CD4-positive, alpha-beta T cell treated with Interleukin-12 subunit alpha and Interleukin-12 subunit beta, for 1 hour (primary cell): ENCODE measurements around the gene MOK.
A peak's percentile ranks its signal among the peaks of the same experiment; 100 is the strongest.
"Not testable (repeated sequence)": the region's sequence is repeated elsewhere in the genome, so short reads cannot be mapped to it uniquely, and the experiment has no call there.

Source experiments
- DNase-seq: peaks from one replicate; pipeline ENCODE4 v3.0.0-alpha.2; 2020

MOK gene

DNA sequence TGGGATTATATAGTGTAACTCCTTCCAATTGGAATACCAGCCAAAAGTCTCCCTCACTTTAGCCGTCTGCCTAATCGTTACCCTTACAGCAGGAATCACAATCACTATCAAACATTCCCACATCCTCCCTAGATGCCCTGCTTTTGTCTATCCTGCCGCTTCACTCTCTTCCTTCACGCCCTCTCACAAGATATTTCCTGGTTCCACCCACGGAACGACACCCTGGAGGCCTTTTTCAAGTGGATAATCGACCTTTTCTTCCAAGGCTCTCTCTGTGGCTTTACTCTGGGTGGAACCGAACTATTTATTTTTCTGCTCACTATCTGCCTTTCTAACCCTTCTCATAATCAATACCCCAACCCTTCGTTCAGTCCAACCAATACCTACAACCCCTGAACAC, 58.9 kb downstream of the MOK start:
- DNase-seq = no peak

- not testable (repeated sequence) for DNase-seq
Measured at GRCh38 chr14:102243795-102244194, 61.2 kb downstream of the MOK start.

DNA sequence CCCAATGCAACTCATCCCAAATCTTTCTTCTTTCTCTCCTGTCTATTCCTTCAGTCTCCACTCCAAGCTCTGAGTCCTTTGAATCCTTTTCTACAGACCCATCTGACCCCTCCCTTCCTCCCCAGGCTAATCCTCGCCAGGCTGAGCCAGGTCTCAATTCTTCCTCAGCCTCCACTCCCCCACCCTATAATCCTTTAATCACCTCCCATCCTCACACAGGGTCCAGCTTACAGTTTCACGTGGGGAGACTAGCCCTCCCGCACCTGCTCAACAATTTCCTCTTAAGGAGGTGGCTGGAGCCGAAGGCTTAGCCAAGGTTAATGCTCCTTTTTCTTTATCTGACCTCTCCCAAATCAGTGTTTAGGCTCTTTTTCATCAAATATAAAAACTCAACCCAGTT, 63.8 kb downstream of the MOK start:
- DNase-seq = no peak

DNA sequence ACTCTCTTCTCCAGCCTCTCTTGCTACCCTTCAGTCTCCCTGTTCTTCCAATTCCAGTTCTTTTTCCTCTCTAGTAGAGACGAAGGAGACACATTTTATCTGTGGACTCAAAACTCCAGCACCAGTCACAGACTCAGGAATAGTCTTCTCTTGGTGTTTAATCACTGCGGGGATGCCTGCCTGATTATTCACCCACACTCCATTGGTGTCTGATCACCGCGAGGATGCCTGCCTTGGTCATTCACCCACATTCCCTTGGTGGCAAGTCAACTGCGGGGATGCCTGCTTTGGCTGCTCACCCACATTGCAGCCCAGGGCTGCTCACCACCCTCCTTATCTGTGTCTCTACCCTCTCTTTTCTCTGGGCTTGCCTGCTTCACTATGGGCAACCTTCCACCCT, 64.5 kb downstream of the MOK start:
- DNase-seq = not testable (repeated sequence)

DNA sequence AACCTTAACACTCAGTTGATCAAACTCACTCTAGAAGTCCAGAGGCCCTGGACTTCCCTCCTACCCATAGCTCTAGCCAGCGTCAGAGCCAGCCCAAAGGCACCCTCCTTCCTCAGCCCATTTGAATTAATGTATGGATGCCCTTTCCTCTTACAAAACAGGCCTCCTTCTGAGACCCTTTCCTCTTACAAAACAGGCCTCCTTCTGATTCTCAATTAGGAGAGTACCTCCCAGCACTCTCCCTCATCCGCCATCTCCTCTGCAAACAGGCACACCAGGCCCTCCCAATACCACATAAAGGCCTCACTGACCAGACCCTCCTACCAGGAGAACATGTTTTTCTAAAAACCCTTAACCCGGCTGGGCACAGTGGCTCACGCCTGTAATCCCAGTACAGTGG, 65.7 kb downstream of the MOK start:
- DNase-seq = no peak

DNA sequence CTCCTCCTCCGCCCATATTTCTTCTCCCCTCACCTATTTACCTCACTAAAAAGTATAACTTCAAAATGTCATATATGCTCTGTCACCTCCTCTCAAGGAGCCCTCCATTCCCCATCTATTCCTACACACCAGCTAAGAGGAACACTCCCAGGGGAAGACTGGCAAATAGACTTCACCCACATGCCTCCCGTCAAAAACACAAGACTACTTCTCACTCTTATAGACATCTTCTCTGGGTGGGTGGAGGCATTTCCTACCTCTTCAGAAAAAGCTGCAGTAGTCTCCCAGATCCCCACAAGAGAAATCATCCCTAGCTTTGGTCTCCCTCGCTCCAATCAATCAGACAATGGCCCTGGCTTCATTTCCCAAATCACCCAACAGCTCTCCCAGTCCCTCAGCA, 66.2 kb downstream of the MOK start:
- DNase-seq = no peak

GRCh38 chr14:102238131-102238530, 66.8 kb downstream of the MOK start:
- no peak for DNase-seq

GRCh38 chr14:102236026-102236425, 68.9 kb downstream of the MOK start:
- no peak for DNase-seq

GRCh38 chr14:102235275-102235897, 69.6 kb downstream of the MOK start:
- peak; percentile 73 for DNase-seq

DNA sequence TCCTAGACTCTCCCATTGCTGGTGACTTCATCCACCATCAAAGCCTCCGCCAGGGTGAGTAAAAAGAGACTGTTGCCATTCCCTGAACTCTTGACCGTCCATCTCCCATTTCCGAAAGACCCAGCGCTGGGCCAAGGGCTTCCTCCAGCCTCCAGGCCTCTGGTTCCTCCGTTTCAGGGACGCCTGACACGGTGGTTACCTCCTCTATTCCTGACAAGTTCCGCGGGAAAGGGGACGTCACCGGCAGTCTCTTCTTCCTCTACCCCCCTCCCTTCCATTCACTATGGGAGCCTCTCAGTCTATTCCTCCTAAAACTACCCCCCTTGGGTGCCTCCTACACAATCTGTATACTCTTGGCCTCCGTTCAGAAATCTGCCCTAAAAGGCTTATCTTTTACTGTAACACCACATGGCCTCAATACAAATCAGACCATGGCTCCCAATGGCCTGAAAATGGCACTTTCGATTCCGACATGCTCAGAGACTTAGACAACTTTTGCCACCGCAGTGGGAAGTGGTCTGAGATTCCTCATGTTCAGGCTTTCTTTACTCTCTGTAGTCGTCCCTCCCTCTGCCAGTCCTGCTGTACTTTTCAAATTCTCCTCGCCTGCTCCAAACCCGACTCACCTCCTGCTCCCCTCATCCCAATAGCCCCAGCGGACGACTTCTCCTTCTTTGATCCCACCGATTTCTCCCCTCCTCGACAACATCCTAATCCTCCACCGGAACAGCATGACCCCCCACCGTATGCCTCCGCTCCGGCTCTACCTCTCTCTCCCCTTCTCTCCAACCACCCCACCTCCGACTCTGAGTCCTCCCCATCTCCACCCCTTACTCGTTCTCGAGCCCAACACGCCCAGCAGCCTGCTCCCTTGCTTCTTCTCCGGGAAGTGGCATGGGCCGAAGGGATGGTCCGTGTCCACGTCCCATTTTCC, 70.4 kb downstream of the MOK start:
- DNase-seq = no peak

- no peak for DNase-seq
Measured at GRCh38 chr14:102233081-102233480, 71.9 kb downstream of the MOK start.

DNA sequence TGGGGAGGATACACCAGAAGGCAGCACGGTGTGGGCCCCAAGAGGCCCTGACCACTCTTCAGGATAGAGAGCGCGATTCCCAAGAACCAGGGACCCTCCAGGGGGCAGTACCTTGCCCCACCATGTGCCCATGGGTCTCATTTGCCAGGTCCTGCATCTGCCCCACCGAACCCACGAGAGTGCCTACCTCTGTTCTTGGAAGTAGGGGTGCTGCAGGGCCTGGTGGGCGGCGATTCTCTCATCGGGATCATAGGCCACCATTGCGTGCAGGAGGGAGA, 72.7 kb downstream of the MOK start:
- DNase-seq = no peak

DNA sequence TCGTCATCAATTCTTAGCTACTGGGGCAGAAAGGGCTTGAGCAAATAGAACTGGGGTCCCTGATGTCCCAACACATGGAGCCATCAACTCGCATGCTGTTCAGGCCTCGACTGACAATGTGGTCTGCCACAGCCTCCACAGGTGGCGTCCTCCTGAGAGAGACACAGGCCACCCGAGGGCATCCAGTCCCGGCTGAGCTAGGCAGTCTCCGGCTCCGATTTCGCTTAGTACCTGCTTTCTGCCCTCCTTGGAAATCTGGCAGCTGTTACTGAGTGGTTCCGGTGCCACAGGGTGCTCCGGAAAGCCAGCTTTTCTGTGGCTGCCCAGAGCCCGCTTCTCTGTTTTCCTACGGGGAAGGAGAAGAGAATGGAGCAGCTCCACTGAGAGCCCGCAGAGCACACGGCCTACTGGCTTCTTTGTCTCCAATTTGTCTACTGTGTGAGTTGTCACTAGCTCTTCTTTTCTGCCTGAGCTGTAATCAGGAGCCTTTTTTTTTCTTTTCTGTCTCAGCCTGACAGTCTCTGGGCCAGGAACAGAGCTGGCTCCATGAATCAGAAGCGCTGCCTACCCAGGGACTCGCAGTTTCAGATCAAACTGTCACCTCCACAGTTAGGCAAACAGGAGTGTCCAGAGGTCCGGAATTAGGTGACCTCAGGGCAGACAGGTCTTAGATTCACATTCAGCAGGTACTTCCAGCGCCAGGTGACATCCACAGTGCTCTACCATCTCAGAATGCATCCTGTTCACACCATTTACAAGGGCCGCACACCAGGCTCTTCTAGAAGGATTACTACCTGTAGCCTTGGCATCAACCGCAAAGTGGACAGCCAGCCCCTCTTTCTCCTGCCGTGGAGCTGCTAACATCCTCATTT, 73.3 kb downstream of the MOK start:
- DNase-seq = no peak

DNA sequence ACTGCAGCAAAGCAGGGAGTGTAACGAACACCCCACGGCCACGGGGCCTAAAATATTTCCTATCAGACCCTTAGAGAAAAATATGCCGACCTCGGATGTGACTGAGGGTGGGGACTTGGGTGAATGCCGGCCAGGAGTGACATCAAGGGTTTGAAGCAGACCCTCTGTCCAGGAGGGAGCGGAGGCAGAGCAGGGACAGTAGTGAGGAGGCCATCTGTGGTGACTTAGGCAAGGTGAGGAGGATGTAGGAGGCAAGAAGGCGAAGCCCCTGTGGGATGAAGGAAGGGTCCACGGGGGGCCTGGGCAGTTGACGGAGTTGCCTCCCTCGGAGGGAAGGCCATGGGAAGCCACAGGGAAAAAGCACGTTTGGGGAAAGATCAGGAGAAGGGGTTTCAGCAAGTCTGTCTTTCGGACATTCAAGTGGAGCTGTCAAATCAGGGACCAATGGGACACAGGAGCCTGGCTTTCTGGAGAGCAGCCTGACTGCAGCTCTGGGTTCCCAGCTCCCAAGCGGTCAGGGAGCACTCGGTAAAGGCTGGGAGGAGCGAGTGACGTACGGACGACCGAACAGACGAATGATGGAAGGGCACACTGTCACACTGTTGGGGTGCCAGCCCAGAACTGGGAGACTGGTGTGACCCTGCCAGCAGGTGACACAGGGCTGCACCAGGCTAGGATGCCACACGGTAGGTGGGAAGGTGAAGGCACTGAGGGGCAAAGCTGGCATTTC, 74.3 kb downstream of the MOK start:
- no peak for DNase-seq

GRCh38 chr14:102229739-102230092, 75.2 kb downstream of the MOK start:
- DNase-seq = no peak

- no peak for DNase-seq
Measured at GRCh38 chr14:102229071-102229738, 75.8 kb downstream of the MOK start.

DNA sequence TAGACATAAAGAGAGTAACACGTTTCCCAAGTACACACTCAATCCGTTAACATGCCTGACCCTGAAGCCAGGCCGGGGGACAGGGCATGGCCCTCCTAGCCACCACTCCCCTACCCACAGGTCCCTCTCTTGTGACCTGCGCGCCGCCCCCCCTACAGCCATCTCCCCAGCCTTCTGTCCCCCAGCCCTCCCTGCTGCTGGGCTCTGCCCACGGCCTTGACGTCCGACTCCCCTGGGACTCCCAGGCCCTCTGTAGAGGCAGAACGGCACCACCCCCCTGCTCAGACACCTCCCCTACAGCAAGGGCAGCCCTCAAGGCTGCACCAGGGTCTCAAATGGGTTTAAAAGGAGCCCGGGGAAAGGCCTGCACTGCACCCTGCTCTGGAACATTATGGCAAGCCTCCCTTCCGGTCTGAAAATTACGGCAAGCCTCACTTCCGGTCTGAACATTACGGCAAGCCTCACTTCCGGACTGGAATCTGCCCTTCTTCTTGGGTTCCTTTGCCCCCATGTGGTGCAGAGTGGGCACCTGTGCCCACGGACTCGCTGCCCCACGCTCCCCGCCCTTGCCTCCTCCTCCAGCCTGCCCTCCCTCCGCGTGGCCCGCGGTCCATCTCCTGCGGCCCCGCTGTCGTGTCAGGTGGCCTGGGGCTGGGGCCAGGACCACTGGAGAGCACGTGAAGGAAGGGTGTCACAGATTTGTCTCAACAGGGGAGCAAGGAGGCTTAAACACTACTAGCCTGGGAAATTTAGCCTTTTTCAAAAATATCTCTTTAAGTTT, 77.6 kb downstream of the MOK start:
- no peak for DNase-seq

- no peak for DNase-seq
Measured at GRCh38 chr14:102226356-102227125, 78.4 kb downstream of the MOK start.

DNA sequence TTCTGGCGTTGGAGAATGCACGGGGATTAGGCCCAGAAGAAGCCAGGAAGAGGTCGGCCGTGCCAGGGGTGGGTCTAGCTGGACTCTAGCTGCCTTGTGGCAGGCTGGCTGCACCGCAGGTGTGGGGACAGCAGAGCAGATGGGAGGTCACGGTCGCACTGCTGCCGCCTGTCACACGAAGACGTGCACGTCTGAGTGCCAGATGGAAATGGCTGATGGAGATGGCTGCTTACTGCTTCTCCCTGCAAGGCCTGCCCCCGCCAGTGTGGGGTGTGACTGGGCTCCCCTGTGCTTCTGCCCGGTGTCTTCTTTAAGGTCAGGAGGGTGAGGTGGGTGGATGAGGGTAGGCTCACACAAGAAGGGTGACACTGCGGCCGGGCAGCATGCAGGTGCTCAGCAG, 79.0 kb downstream of the MOK start:
- DNase-seq = no peak

DNA sequence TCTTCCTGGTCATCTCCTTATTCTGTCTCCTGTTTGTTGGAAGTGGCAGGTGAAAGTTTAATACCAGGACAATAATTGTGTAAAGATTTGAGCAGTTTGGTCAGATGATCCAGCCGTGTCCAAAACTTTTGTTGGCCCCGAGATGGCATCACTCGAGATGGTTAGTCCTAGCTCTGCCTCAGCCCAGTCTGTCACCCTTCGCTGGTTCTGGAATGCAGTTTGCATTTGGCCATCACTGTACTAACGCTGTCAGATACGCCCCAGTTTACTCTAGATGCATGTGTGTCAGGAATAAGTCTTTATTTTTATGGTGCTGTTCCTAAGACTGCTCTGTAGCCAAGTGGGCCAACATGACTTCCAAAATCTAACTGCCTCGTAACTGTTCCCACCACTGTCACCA, 79.6 kb downstream of the MOK start:
- DNase-seq = no peak

DNA sequence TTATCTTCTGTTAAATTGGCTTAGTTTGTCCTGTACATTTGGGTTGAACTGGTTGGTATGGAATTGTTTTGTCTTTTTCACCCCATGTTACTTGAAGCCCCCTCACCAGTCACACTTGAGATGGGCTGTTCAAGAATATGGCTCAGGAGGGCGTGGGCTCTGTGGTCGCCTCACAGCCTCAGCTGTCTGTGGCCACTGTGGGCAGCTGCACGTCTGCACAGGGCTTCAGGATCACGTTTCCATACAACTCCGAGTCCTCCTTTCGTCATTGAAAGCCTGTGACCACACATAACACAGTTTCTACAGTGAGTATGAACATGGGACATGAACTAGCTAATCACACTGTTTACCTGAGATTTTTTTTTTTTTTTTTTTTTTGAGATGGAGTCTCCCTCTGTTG, 81.3 kb downstream of the MOK start:
- no peak for DNase-seq
